Caco-2 (cell line): ENCODE data around the gene FAM241A. TPM values are rescaled to one million over a fixed set of nuclear protein-coding genes. Genes with fewer than 3 reads are reported as not detected.

Experiments
- BruUV-seq: library from RNA; stranded (reverse); fragments of 400-500 nt; replicated peaks from 2 replicates; lab custom pipeline; 2021; lab: Mats Ljungman, UMichigan
- CTCF ChIA-PET: fragments of 300-600 bp; sonication (Branson Sonifier 250); formaldehyde crosslinking; loops from one replicate; lab custom pipeline; 2022; ENCODE audit warnings: antibody characterized with exemption; lab: Charles Lee
- POLR2A ChIA-PET: fragments of 300-600 bp; sonication (Branson Sonifier 250); formaldehyde crosslinking; loops from one replicate; lab custom pipeline; 2022; ENCODE audit warnings: antibody characterized with exemption; lab: Charles Lee
- DNase-seq, 2 experiments: peaks; one replicate each; pipeline versions ENCODE4 v3.0.0 to v3.0.0-alpha.2; 2020 to 2022
- H3K27me3 ChIP-seq: replicated peaks from 2 replicates; pipeline ENCODE4 v1.6.0; 2011; ENCODE audit warnings: low read length; ENCODE audit not compliant: control insufficient read depth, insufficient read depth
- H3K36me3 ChIP-seq: 2 replicates; pipeline ENCODE4 v1.5.1; 2011; ENCODE audit warnings: low read length; ENCODE audit not compliant: control insufficient read depth, insufficient read depth
- H3K4me1 ChIP-seq: fragments of 250-450 bp; sonication (Bioruptor Pico); 2 replicates; pipeline ENCODE4 v1.5.1; 2020; ENCODE audit warnings: mild to moderate bottlenecking
- H3K4me3 ChIP-seq: 2 replicates; pipeline ENCODE4 v1.5.1; 2011; ENCODE audit warnings: low read depth, mild to moderate bottlenecking, control low read depth, low read length
- H3K9me3 ChIP-seq: fragments of 250-450 bp; sonication (Bioruptor Pico); 2 replicates; pipeline ENCODE4 v1.5.1; 2020; ENCODE audit warnings: mild to moderate bottlenecking, moderate library complexity
- H3K27ac Mint-ChIP-seq: one replicate; pipeline ENCODE4 v1.8.0; 2022; ENCODE audit warnings: mixed read lengths; ENCODE audit not compliant: unreplicated experiment
- H3K27me3 Mint-ChIP-seq: one replicate; pipeline ENCODE4 v1.8.0; 2022; ENCODE audit warnings: mixed read lengths; ENCODE audit not compliant: insufficient read depth, unreplicated experiment
- H3K36me3 Mint-ChIP-seq: one replicate; pipeline ENCODE4 v1.8.0; 2022; ENCODE audit warnings: mild to moderate bottlenecking, mixed read lengths; ENCODE audit not compliant: insufficient read depth, unreplicated experiment
- H3K4me1 Mint-ChIP-seq: one replicate; pipeline ENCODE4 v1.8.0; 2022; ENCODE audit warnings: low read depth, mixed read lengths; ENCODE audit not compliant: unreplicated experiment
- H3K4me3 Mint-ChIP-seq: one replicate; pipeline ENCODE4 v1.8.0; 2022; ENCODE audit warnings: mild to moderate bottlenecking, moderate library complexity, mixed read lengths; ENCODE audit not compliant: unreplicated experiment
- H3K9me3 Mint-ChIP-seq: one replicate; pipeline ENCODE4 v1.8.0; 2022; ENCODE audit warnings: mixed read lengths; ENCODE audit not compliant: unreplicated experiment
- CTCF ChIP-seq, 2 experiments: fragments of 200-600 bp in 1 of 2; IDR thresholded peaks; 1 replicate in 1 of 2; 2 replicates in 1 of 2; pipeline versions ENCODE4 v1.5.1 to v1.8.0; 2011 to 2022; ENCODE audit warnings: antibody characterized with exemption in 1 of 2, control low read depth in 1 of 2, inconsistent platforms in 1 of 2, low read depth in 1 of 2, low read length in 1 of 2, mild to moderate bottlenecking in 1 of 2, moderate library complexity in 1 of 2; ENCODE audit not compliant: insufficient read depth in 1 of 2, severe bottlenecking in 1 of 2, unreplicated experiment in 1 of 2
- intact Hi-C: fragments of 100-400 bp; cut with micrococcal nuclease; formaldehyde crosslinking; loops from one replicate; pipeline ENCODE4 v1.10.0; 2022; ENCODE audit not compliant: unreplicated experiment
- total RNA-seq: library from RNA; stranded (reverse); gene quantifications from 2 replicates; pipeline ENCODE4 v1.2.3, GENCODE V29; 2022

FAM241A gene
- total RNA-seq, 1 experiment from 2014 or later: 1.0 TPM

GRCh38 chr4:112138538-112138937 lies 6.7 kb upstream of the FAM241A start:
- H3K4me3 Mint-ChIP-seq: no peak overlapping the region
- intact Hi-C loops: no loop called here
- ChIA-PET CTCF (no interaction called here), POLR2A (no interaction called here)
- no peaks in the 10 kb centered on the region for H3K4me1 Mint-ChIP-seq
- no peak overlapping the region for H3K4me3 ChIP-seq
- H3K27ac Mint-ChIP-seq: no peak overlapping the region
- H3K9me3 Mint-ChIP-seq: no peaks in the 10 kb centered on the region
- H3K9me3 ChIP-seq: no peaks in the 10 kb centered on the region
- H3K27me3 ChIP-seq: no peaks in the 10 kb centered on the region
- peaks cover 7% of the 10 kb centered on the region; the same call in 1 of the 2 replicates for H3K4me1 ChIP-seq
- no peak for TF ChIP-seq CTCF (IDR thresholded peaks at IDR 0.05; ENCODE audit: insufficient read depth in 1 of 2, low read depth in 1 of 2, low read length in 1 of 2, severe bottlenecking in 1 of 2, unreplicated experiment in 1 of 2)
- H3K27me3 Mint-ChIP-seq: no peaks in the 10 kb centered on the region
- H3K36me3 Mint-ChIP-seq: no peaks in the 10 kb centered on the region
- DNase-seq: no peak
- no TSS peak for BruUV-seq
- no peaks in the 10 kb centered on the region for H3K36me3 ChIP-seq

GRCh38 chr4:112140536-112140935 lies 4.7 kb upstream of the FAM241A start:
- H3K27me3 Mint-ChIP-seq: no peaks in the 10 kb centered on the region
- ChIA-PET POLR2A (no interaction called here), CTCF (no interaction called here)
- H3K9me3 Mint-ChIP-seq: no peaks in the 10 kb centered on the region
- H3K4me3 ChIP-seq: no peak overlapping the region
- H3K4me3 Mint-ChIP-seq: no peak overlapping the region
- no peak overlapping the region for H3K27ac Mint-ChIP-seq
- H3K27me3 ChIP-seq: no peaks in the 10 kb centered on the region
- H3K36me3 ChIP-seq: no peaks in the 10 kb centered on the region
- TF ChIP-seq CTCF (IDR thresholded peaks at IDR 0.05; ENCODE audit: insufficient read depth in 1 of 2, low read depth in 1 of 2, low read length in 1 of 2, severe bottlenecking in 1 of 2, unreplicated experiment in 1 of 2): no peak
- no peaks in the 10 kb centered on the region for H3K9me3 ChIP-seq
- H3K4me1 Mint-ChIP-seq: peaks cover 11% of the 10 kb centered on the region
- H3K4me1 ChIP-seq: no peaks in the 10 kb centered on the region; the same call in 1 of the 2 replicates
- H3K36me3 Mint-ChIP-seq: no peaks in the 10 kb centered on the region
- intact Hi-C loops: no loop called here
- BruUV-seq: no TSS peak
- no peak for DNase-seq

- no peak for DNase-seq
- peaks cover 18% of the 10 kb centered on the region for H3K4me1 Mint-ChIP-seq
- CTCF ChIA-PET: no interaction called here
- no peak overlapping the region for H3K4me3 ChIP-seq
- H3K4me3 Mint-ChIP-seq: no peak overlapping the region
- no peak overlapping the region for H3K27ac Mint-ChIP-seq
- no peaks in the 10 kb centered on the region for H3K27me3 Mint-ChIP-seq
- BruUV-seq: no TSS peak
- no peaks in the 10 kb centered on the region for H3K36me3 ChIP-seq
- no peaks in the 10 kb centered on the region for H3K9me3 ChIP-seq
- TF ChIP-seq CTCF (IDR thresholded peaks at IDR 0.05; ENCODE audit: insufficient read depth in 1 of 2, low read depth in 1 of 2, low read length in 1 of 2, severe bottlenecking in 1 of 2, unreplicated experiment in 1 of 2): no peak
- POLR2A ChIA-PET: no interaction called here
- H3K36me3 Mint-ChIP-seq: no peaks in the 10 kb centered on the region
- intact Hi-C loops: no loop called here
- no peaks in the 10 kb centered on the region; the same call in 1 of the 2 replicates for H3K4me1 ChIP-seq
- H3K9me3 Mint-ChIP-seq: no peaks in the 10 kb centered on the region
- H3K27me3 ChIP-seq: no peaks in the 10 kb centered on the region
Measured at GRCh38 chr4:112141366-112142138, 3.7 kb upstream of the FAM241A start.
